Endothelial cell of umbilical vein (primary cell): ENCODE results near the gene BMP10. TPM values are rescaled to one million over a fixed set of nuclear protein-coding genes. Genes with fewer than 3 reads are reported as not detected.

ENCODE experiments used
- BruUV-seq: library from RNA; stranded (reverse); fragments of 400-500 nt; replicated peaks from 2 replicates; lab custom pipeline; 2021; lab: Mats Ljungman, UMichigan
- CTCF ChIA-PET: fragments of 300-600, 350-600 bp; sonication (Branson Sonifier 250); formaldehyde crosslinking; loops from one replicate; lab custom pipeline; 2021; ENCODE audit warnings: antibody characterized with exemption, inconsistent platforms; lab: Charles Lee
- POLR2A ChIA-PET: fragments of 300-600, 350-600 bp; sonication (Branson Sonifier 250); formaldehyde crosslinking; loops from one replicate; lab custom pipeline; 2021; ENCODE audit warnings: antibody characterized with exemption, inconsistent platforms; lab: Charles Lee
- DNase-seq: peaks from one replicate; pipeline ENCODE4 v3.0.0-alpha.2; 2011; ENCODE audit warnings: low read depth, low spot score
- FAIRE-seq: peaks from 2 replicates; lab custom pipeline; 2011; peaks lifted over from hg19 to GRCh38; lab: Jason Lieb, UNC
- H2AFZ ChIP-seq: 2 replicates; pipeline ENCODE4 v1.6.0; 2012; ENCODE audit warnings: low read depth, low read length, control low read depth, inconsistent platforms
- H3K27ac ChIP-seq: 2 replicates; pipeline ENCODE4 v1.5.1; 2011; ENCODE audit warnings: low read depth, mild to moderate bottlenecking, control low read depth, low read length, moderate library complexity; ENCODE audit not compliant: insufficient read depth
- H3K27me3 ChIP-seq, 2 experiments: 2 replicates each; pipeline versions ENCODE4 v1.6.0 to v1.6.1; 2011; ENCODE audit warnings: low read length in 2 of 2, mixed read lengths in 1 of 2; ENCODE audit not compliant: control insufficient read depth in 2 of 2, insufficient read depth in 2 of 2
- H3K36me3 ChIP-seq, 2 experiments: 2 replicates in 1 of 2; 3 replicates in 1 of 2; pipeline ENCODE4 v1.5.1; 2011; ENCODE audit warnings: low read length in 2 of 2, mild to moderate bottlenecking in 1 of 2, moderate library complexity in 1 of 2; ENCODE audit not compliant: control insufficient read depth in 2 of 2, insufficient read depth in 2 of 2; ENCODE audit errors: extremely low read depth in 1 of 2
- H3K4me1 ChIP-seq: 3 replicates; pipeline ENCODE4 v1.5.1; 2011; ENCODE audit warnings: mild to moderate bottlenecking, low read length; ENCODE audit not compliant: control insufficient read depth, insufficient read depth; ENCODE audit errors: extremely low read depth
- H3K4me2 ChIP-seq: 2 replicates; pipeline ENCODE4 v1.6.1; 2011; ENCODE audit warnings: low read length, control low read depth, mixed read lengths; ENCODE audit not compliant: insufficient read depth
- H3K4me3 ChIP-seq, 3 experiments: fragments of 200-600 bp in 1 of 3; sonication (generic), shearing (Covaris generic) in 1 of 3; replicated peaks in 1 of 3; 2 replicates each; pipeline ENCODE4 v1.5.1; 2011 to 2016; ENCODE audit warnings: control low read depth in 3 of 3, low read length in 3 of 3, mild to moderate bottlenecking in 2 of 3, inconsistent platforms in 1 of 3, low read depth in 1 of 3, moderate library complexity in 1 of 3; ENCODE audit not compliant: insufficient read depth in 1 of 3
- H3K79me2 ChIP-seq: 2 replicates; pipeline ENCODE4 v1.6.0; 2012; ENCODE audit warnings: low read length, inconsistent platforms; ENCODE audit not compliant: control insufficient read depth, insufficient read depth
- H3K9ac ChIP-seq: replicated peaks from 2 replicates; pipeline ENCODE3; 2011; ENCODE audit warnings: low read length, control low read depth; ENCODE audit not compliant: insufficient read depth; ENCODE audit errors: extremely low read depth
- H3K9me1 ChIP-seq: replicated peaks from 3 replicates; pipeline ENCODE4 v1.6.0; 2011; ENCODE audit warnings: mild to moderate bottlenecking, low read length; ENCODE audit not compliant: control insufficient read depth, insufficient read depth; ENCODE audit errors: extremely low read depth
- H3K9me3 ChIP-seq: replicated peaks from 2 replicates; pipeline ENCODE4 v1.5.1; 2012; ENCODE audit warnings: low read length, inconsistent platforms; ENCODE audit not compliant: control insufficient read depth, insufficient read depth
- H4K20me1 ChIP-seq: replicated peaks from 2 replicates; pipeline ENCODE3; 2011; ENCODE audit warnings: mild to moderate bottlenecking, low read length; ENCODE audit not compliant: control insufficient read depth, insufficient read depth; ENCODE audit errors: extremely low read depth
- CTCF ChIP-seq, 2 donors: IDR thresholded peaks; 1 replicate in 1 of 2; 2 replicates in 1 of 2; pipeline ENCODE4 v1.5.1; 2011; ENCODE audit warnings: low read length in 2 of 2, mild to moderate bottlenecking in 2 of 2, moderate library complexity in 2 of 2, control low read depth in 1 of 2, inconsistent platforms in 1 of 2, low read depth in 1 of 2; ENCODE audit not compliant: insufficient read depth in 1 of 2; ENCODE audit errors: extremely low read depth in 1 of 2
- EZH2 ChIP-seq: IDR thresholded peaks from 2 replicates; pipeline ENCODE4 v1.6.1; 2012; ENCODE audit warnings: borderline replicate concordance, low read depth, mild to moderate bottlenecking, moderate library complexity, low read length, inconsistent platforms; ENCODE audit not compliant: severe bottlenecking
- FOS ChIP-seq: IDR thresholded peaks from 2 replicates; pipeline ENCODE4 v1.6.1; 2011; ENCODE audit warnings: mild to moderate bottlenecking, low read length, moderate library complexity, borderline replicate concordance; ENCODE audit not compliant: insufficient read depth
- GATA2 ChIP-seq: IDR thresholded peaks from 2 replicates; pipeline ENCODE4 v1.7.0; 2011; ENCODE audit warnings: low read depth, mild to moderate bottlenecking, moderate library complexity, mixed read lengths, low read length; ENCODE audit not compliant: insufficient read length, insufficient read depth
- JUN ChIP-seq: IDR thresholded peaks from 2 replicates; pipeline ENCODE4 v1.6.1; 2011; ENCODE audit warnings: borderline replicate concordance, low read depth; ENCODE audit not compliant: insufficient read length, insufficient read depth
- MAX ChIP-seq: IDR thresholded peaks from 2 replicates; pipeline ENCODE4 v1.6.1; 2011; ENCODE audit not compliant: insufficient read depth, insufficient read length
- MYC ChIP-seq: IDR thresholded peaks from one replicate; pipeline ENCODE4 v1.6.1; 2011; ENCODE audit warnings: mild to moderate bottlenecking, low read depth, low read length
- POLR2A ChIP-seq: IDR thresholded peaks from 2 replicates; pipeline ENCODE4 v1.6.1; 2012; ENCODE audit warnings: low read depth, mild to moderate bottlenecking, control low read depth, low read length
- POLR2AphosphoS5 ChIP-seq: IDR thresholded peaks from 2 replicates; pipeline ENCODE4 v1.6.1; 2012; ENCODE audit warnings: low read depth, mild to moderate bottlenecking, control low read depth, low read length, moderate library complexity; ENCODE audit not compliant: insufficient read depth
- dilution Hi-C: fragments of 300-500 bp; cut with MboI; formaldehyde crosslinking; loops from one replicate; pipeline ENCODE4 v1.15.0; 2019; ENCODE audit warnings: low sequenced_read_pairs; ENCODE audit not compliant: extremely low pct_ligation_motif_present
- intact Hi-C: fragments of 100-400 bp; cut with micrococcal nuclease; formaldehyde crosslinking; loops from one replicate; pipeline ENCODE4 v1.10.0; 2022
- polyA plus RNA-seq, 4 experiments: library from polyadenylated mRNA; depleted of rRNA in 3 of 4; stranded (reverse) in 3 of 4; unstranded in 1 of 4; fragments of >200 nt; gene quantifications; 2 replicates each; pipeline versions ENCODE4 v1.2.1 to v1.2.3, GENCODE V29; 2011 to 2012; ENCODE audit warnings: missing spikeins in 1 of 4
- total RNA-seq: library from RNA; stranded (reverse); gene quantifications from 2 replicates; pipeline ENCODE4 v1.2.3, GENCODE V29; 2021

BMP10 gene
- total and polyA plus RNA-seq, 2 donors (not counting 3 experiments of a cell fraction or from before 2014, with no cell fraction given): not detected

GRCh38 chr2:68911709-68912108 lies 40.5 kb upstream of the BMP10 start:
- intact Hi-C loops (no loop called here), dilution Hi-C loops (no loop called here)
- no TSS peak for BruUV-seq
- H3K4me3 ChIP-seq: no peak overlapping the region
- TF ChIP-seq MAX: no peak
- no peak for TF ChIP-seq CTCF (IDR thresholded peaks at IDR 0.05; ENCODE audit: extremely low read depth in 1 of 2, insufficient read depth in 1 of 2, low read depth in 1 of 2, low read length in 2 of 2)
- TF ChIP-seq MYC: no peak
- no peak for TF ChIP-seq GATA2
- TF ChIP-seq JUN: no peak
- no peak for TF ChIP-seq FOS
- no peak for TF ChIP-seq POLR2A
- TF ChIP-seq POLR2AphosphoS5: no peak
- no peak for TF ChIP-seq EZH2
- H3K27me3 ChIP-seq: peaks cover 4 to 12% of the 10 kb centered on the region in 2 experiments
- H3K4me2 ChIP-seq: no peak overlapping the region
- H3K4me1 ChIP-seq: peaks cover 25% of the 10 kb centered on the region
- CTCF ChIA-PET: interaction anchor here (1.0 to 6.5 kb wide), 4 partner anchors 10 to 203 kb away, joined by 3 to 62 read pairs (median 6); no protein-coding TSS in a partner anchor
- POLR2A ChIA-PET: no interaction called here
- FAIRE-seq: no peak
- H3K9me1 ChIP-seq: no peaks in the 10 kb centered on the region
- no peaks in the 10 kb centered on the region for H3K79me2 ChIP-seq
- H2AFZ ChIP-seq: no peak overlapping the region
- no peak overlapping the region for H3K9ac ChIP-seq
- no peak for DNase-seq
- no peak overlapping the region for H3K27ac ChIP-seq
- H3K9me3 ChIP-seq: no peaks in the 10 kb centered on the region
- no peaks in the 10 kb centered on the region for H3K36me3 ChIP-seq
- H4K20me1 ChIP-seq: no peaks in the 10 kb centered on the region
